ENCODE measurements around the gene GSTK1.

- TF ChIP-seq CTCF (IDR thresholded peaks at IDR 0.05; ENCODE audit: low read depth, low read length, poor library complexity, severe bottlenecking) (no peak), EZH2phosphoT487 (IDR thresholded peaks at IDR 0.05; ENCODE audit: borderline replicate concordance, low read length) (no peak)
Observed at GRCh38 chr7:143259765-143260164, 3.5 kb upstream of the GSTK1 start.
